ENCODE data around the gene BDH1.
"Not testable (repeated sequence)": the region's sequence is repeated elsewhere in the genome, so short reads cannot be mapped to it uniquely, and the experiment has no call there.

BDH1 gene

GRCh38 chr3:197577366-197578074 lies 21.8 kb upstream of the BDH1 start:
- DNase-seq = no peak

GRCh38 chr3:197576838-197577237 lies 21.1 kb upstream of the BDH1 start:
- no peak for DNase-seq

- DNase-seq = no peak
Measured at GRCh38 chr3:197575362-197575761, 19.6 kb upstream of the BDH1 start.

GRCh38 chr3:197574396-197574991 lies 18.7 kb upstream of the BDH1 start:
- not testable (repeated sequence) for DNase-seq

GRCh38 chr3:197573048-197573767 lies 17.4 kb upstream of the BDH1 start:
- DNase-seq = no peak

GRCh38 chr3:197571880-197572172 lies 16.1 kb upstream of the BDH1 start:
- not testable (repeated sequence) for DNase-seq

GRCh38 chr3:197571074-197571879 lies 15.5 kb upstream of the BDH1 start:
- DNase-seq = not testable (repeated sequence)

GRCh38 chr3:197569433-197569832 lies 13.7 kb upstream of the BDH1 start:
- DNase-seq = not testable (repeated sequence)

- DNase-seq = no peak
Measured at GRCh38 chr3:197567904-197568681, 12.3 kb upstream of the BDH1 start.

GRCh38 chr3:197566155-197566554 lies 10.4 kb upstream of the BDH1 start:
- DNase-seq = not testable (repeated sequence)

GRCh38 chr3:197564097-197564843 lies 8.5 kb upstream of the BDH1 start:
- no peak for DNase-seq

GRCh38 chr3:197562398-197563251 lies 6.9 kb upstream of the BDH1 start:
- DNase-seq = no peak

- no peak for DNase-seq
Measured at GRCh38 chr3:197561926-197562325, 6.2 kb upstream of the BDH1 start.

GRCh38 chr3:197559651-197560050 lies 3.9 kb upstream of the BDH1 start:
- no peak for DNase-seq

GRCh38 chr3:197554562-197555280 lies 1.0 kb downstream of the BDH1 start:
- peak; percentile 84 for DNase-seq

- DNase-seq = no peak
Measured at GRCh38 chr3:197554196-197554561, 1.6 kb downstream of the BDH1 start.

GRCh38 chr3:197552198-197552597 lies 3.6 kb downstream of the BDH1 start:
- DNase-seq = no peak

GRCh38 chr3:197550489-197550888 lies 5.3 kb downstream of the BDH1 start:
- no peak for DNase-seq

GRCh38 chr3:197549261-197549885 lies 6.4 kb downstream of the BDH1 start:
- no peak for DNase-seq
